NCI-H1694 (cell line): Measurements from ENCODE around the gene PRXL2B.
"Not testable (repeated sequence)": the region's sequence is repeated elsewhere in the genome, so short reads cannot be mapped to it uniquely, and the experiment has no call there.

Experiments
- DNase-seq: peaks from one replicate; lab custom pipeline; 2025; lab: John Stamatoyannopoulos, UW

Gene PRXL2B

DNA sequence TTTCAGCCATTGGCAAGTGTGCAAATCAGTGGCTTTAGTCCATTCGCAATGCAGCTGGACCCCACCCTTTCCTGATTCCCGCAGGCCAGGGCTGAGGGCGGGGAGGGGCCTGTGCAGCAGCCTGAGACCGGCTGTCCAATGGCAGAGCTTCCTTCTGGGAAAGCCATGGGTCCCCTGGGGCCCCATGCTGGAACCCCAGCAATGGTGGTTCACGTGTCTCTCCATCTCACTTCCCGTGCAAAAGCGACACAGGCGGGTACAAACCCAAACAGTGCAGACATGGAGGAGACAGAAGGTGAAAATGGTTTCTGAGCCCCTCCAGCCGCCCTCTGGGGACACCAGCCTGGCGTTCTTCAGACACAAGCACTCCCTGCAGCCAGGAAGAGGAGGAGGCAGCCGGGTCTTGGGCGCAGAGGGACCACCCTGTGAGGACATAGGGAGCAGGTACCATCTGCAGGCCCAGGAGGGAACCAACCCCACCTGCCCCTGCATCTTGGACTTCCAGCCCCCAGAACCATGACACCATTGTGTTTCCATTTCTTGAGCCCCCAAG, 36.2 kb upstream of the PRXL2B start:
- DNase-seq, result not testable (repeated sequence)

DNA sequence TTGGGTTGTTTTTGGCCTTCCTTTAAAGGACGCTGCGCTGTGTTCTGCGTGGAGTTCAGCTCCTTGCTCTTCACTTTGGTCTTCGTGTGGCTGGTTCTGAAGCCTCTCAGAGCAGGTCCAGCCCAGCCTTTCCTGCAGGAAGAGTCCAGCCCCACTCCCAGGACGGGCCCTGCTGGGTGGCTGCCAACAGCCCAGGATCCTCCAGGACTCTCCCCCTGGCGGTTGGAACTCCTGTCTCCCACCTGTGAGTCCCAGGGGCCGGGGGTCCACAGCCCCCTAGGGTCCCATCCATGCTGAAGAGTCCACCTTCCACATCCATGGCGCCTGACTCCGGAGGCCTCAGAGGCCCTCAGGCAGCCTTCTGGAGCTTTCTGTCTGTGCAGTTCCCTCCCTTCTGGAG, 35.0 kb upstream of the PRXL2B start:
- not testable (repeated sequence) for DNase-seq

DNA sequence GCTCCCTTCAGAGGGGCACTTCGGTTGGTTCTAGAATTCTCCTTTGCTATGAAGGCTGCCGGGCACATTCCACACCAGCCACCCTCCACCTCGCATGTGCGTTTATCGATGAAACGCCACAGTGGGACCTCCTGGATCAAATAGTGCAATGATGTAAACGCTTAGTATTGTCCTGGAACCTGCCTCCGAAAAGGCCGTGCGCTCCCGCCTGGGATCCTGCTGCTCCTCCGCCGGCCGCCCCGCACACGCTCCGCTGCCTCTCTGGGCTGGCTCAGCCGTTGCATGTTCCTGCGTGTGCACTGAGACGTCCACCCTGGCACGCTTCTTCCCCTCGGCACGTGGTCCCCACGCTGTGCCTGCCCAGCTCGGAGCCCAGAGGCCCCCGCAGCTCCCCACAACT, 34.4 kb upstream of the PRXL2B start:
- DNase-seq, result no peak

DNA sequence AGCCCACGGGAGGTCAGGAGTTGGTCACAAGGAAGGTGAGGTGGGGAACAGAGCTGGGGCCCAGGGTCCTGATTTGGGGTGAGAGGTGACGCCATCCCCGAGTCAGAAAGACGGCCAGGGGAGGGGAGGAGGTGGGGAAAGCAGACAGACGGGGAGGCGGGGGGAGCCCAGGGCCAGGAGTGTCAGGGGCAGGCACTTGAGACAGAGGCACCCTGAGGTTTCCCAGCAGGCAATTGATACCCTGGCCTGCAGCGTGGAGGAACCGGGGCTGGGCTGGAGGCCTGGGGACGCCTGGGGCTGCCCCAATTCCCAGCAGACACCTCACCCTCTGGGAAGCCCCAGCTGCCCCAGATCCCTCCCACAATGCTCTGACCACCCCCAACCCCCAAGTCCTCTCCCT, 33.5 kb upstream of the PRXL2B start:
- not testable (repeated sequence) for DNase-seq

DNA sequence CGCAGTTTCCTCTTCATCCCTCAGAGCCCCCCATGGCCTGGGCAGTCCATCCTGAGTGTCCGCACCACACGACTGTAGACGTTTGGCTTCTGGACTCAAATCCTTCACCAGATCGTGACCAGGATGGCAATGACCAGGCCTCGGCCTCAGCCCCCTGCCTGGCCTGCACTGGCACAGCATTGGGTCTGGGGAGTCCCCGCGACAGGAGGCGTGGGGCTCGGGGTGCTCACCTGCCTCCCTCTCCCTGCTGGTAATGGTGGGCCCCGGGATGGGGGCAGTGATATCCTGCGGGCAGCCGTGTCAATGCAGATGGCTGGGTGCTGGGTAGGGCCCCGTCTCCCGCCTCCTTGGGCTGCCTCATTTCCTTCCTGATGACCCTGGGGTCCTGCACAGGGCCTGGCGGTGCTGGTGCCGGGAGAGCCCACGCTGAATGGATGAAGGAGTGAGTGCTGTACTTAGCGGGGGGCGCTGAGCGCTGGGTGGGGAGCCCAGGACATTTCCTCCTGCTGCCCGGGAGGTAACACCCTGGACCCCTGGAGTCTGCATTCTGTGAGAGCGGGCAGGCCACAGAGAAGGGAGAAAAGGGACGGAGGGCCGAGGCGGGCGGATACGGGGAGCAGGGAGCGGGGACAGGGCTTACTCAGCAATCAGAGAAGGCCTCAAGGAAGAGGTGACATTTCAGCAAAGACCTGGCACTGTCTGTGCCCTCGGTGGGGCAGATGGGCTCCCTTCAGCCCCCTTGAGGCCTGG, 32.5 kb upstream of the PRXL2B start:
- no peak for DNase-seq

DNA sequence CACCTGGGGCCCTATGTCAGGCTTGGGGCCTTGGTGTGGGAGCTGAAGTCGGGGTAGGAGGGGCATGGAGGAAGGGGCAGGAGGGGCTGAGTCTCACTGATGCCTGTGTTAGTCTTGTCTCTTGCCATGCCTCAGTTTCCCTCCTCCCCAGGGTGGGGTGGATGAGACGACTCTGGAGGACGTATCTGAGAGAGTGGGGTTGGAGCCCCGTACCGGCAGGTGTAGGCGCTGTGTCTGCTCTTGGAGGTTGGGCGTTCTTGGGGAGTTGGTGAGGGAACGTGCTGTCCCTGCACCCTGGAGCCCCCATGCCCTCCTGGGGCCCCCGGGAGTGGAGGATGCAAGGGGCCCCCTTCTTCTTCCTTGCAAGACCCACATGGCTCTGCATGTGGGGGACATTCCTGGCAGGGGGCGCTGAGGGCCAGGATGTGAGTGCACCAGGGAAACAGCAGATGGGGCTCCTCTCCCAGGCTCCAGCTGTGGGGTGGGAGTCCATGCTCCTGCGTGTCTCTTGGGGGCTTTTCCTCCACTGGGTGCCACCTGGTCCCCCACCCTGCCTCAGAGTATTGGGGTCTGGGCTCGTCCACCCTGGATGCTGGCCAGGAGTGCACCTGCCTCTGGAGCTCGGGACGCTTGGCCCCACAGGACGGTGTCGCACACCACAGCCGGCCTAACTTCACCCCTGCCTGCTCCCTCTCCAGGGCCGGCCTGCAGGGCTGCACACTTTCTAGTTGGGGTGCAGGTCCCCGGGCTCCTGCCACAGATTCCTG, 31.8 kb upstream of the PRXL2B start:
- DNase-seq, result no peak

DNA sequence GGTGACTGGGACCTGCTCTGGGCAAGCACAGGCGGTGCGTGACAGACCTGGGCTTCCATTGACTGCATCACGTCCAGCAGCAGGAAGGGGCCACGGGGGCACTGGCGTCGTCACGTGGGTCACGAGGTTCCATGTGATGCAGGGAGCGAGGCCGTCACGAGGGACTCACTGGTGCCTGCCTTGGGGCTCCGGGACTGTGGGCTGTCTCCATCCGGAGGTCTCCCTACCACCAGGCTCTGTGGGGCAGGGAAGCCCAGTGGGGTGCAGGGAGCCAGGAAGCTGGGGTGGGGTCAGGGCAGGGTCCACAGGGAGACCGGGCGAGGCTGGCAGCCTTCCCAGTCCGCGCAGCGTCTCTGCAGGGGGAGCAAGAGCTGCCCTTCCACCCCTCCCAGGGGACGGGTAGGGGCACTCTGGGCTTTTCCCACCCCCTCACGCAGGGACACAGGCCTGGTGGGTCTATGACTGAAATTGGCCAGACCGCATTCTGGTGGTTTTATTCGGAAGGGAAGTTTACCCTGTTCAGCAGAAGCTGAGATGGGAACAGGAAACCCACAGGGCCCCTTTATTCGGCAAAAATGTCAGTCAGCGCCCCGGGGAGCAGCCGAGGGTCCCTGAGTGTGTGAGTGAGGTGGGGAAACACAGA, 30.8 kb upstream of the PRXL2B start:
- no peak for DNase-seq

DNA sequence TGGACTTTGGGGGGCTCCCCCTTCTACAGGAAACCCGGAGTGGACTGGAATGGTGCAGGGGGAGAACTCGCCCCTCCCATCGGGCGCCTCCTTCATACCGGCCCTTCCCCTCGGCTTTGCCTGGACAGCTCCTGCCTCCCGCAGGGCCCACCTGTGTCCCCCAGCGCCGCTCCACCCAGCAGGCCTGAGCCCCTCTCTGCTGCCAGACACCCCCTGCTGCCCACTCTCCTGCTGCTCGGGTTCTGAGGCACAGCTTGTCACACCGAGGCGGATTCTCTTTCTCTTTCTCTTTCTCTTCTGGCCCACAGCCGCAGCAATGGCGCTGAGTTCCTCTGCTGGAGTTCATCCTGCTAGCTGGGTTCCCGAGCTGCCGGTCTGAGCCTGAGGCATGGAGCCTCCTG, 30.3 kb upstream of the PRXL2B start, which contains the start of gene TNFRSF14:
TNFRSF14 (plus strand) TSS at position 95 of the 401 bp plus-strand sequence; CDS start at position 389, 294 bp downstream.
- no peak for DNase-seq

DNA sequence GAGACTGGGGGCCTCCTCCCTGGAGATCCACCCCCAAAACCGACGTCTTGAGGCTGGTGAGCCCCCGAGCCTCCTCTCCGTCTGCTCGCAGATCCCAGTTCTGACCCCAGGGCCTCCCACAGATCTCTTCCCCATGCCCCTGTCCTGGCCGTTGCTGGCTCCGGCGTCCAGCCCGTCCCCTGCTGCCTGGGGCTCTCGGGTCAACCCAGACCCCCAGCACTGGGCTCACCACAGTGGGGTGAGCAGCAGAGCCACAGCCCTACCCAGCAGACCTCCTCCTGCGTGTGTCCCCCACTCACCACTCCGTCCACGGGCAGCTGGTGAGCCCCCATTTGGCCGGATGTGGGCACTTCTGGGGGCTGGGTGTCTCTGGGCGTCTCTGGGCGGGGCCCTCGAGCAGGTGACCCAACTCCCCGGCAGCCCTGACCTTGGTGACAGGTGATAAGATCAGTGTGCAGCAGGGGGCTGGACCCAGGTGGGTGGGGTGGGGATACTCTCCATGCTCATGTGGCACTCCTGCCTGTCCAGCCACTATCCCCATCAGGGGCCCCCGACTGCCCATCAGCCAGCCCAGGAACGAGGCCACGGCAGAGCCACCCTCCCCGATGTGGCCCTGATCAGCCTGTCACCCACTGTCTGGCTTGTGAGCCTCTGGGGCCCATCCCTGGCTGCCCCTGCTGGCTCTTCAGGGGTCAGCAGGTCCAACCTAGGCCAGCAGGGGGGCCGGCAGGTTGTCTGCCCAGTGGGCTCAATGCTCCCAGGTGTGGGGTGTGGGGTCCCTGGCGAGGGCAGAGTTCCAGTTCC, 29.7 kb upstream of the PRXL2B start:
- DNase-seq, result no peak

DNA sequence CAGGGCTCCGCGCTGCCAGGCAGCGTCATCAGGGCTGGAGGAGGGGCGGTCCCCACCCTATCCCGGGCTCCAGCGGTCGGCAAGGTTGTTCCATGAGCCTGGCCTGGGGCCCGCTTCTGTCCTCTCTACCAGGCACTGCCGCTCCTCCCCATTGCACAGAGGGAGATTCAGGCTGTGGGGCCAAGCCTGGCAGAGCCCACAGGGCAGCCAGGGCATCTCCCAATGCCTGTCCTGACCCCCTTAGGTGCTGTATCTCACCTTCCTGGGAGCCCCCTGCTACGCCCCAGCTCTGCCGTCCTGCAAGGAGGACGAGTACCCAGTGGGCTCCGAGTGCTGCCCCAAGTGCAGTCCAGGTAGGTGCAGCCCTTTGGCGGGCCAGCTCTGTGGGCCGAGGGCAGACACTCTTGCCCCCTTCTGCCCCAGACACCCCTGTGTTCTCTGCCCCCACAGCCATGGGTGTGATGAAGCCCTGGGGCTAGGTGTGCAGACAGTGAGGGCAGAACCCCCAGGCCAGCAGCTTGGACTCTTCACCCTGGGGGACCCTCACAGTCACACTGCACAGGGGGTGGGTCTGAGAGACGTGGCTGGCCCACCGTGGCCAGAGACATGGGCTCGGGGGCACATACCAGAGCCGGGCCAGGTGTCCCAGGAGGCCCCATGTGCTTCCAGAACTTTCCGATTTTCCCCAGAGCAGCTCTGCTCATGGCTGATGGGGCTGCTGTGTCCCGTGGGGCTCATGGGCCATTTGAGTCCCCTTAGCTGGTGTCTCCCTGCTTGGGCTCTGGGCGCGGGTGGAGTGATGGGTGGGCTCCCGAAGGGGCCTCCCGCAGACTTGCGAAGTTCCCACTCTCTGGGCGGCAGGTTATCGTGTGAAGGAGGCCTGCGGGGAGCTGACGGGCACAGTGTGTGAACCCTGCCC, 28.8 kb upstream of the PRXL2B start:
- DNase-seq, result no peak

DNA sequence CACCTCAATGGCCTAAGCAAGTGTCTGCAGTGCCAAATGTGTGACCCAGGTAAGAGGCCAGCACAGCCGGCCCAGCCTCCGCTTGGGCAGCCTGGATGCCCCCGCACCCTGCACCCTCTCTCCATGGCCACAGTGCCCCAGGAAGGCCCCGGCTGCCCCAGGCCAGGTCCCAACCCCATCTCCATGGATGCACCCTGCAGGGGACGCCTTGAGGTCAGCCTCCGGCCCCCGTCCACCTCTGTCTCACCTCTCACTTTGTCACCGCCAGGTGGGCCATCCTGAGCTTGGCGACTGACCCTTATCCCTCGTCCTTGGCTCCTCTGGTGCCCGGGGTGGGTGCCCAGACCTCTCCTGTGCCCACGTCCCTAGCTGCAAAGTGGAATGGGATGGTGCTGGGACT, 28.2 kb upstream of the PRXL2B start:
- no peak for DNase-seq

DNA sequence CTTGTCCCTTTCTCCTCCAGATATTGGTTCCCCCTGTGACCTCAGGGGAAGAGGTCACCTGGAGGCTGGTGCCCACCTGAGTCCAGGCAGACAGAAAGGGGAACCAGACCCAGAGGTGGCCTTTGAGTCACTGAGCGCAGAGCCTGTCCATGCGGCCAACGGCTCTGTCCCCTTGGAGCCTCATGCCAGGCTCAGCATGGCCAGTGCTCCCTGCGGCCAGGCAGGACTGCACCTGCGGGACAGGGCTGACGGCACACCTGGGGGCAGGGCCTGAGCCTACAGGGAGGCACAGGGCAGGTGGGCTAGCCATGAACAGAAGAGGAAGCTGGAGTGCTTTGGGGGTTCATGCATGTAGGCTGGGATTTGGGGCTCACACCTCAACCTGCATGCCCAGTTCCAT, 27.7 kb upstream of the PRXL2B start:
- no peak for DNase-seq

DNA sequence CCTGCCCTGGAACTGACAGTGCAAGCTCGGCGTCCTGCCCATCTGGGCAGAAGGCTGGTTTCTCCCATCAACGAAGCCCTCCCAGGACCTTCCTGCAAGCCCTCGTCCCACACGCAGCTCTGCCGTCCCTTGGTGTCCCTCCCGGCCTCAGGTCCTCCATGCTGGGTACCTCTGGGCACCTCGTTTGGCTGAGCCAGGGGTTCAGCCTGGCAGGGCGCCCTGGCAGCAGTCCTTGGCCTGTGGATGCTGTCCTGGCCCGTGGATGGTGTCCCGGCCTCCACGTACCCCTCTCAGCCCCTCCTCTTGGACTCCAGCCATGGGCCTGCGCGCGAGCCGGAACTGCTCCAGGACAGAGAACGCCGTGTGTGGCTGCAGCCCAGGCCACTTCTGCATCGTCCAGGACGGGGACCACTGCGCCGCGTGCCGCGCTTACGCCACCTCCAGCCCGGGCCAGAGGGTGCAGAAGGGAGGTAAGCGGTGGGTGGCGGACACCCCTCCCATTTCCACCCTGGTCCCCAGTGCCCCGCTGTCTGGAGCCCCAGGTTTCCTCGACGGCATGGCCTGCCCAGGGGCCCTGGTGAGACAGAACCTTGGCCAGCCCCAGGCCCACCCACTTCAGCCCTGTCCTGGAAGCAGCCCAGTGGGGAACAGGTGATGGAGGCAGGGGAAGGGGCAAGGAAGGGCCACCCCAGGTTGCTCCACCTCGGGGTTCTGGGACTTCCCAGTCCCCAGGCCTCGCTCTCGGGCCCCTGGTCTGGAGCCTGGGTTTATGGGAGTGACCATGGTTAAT, 26.9 kb upstream of the PRXL2B start:
- no peak for DNase-seq

DNA sequence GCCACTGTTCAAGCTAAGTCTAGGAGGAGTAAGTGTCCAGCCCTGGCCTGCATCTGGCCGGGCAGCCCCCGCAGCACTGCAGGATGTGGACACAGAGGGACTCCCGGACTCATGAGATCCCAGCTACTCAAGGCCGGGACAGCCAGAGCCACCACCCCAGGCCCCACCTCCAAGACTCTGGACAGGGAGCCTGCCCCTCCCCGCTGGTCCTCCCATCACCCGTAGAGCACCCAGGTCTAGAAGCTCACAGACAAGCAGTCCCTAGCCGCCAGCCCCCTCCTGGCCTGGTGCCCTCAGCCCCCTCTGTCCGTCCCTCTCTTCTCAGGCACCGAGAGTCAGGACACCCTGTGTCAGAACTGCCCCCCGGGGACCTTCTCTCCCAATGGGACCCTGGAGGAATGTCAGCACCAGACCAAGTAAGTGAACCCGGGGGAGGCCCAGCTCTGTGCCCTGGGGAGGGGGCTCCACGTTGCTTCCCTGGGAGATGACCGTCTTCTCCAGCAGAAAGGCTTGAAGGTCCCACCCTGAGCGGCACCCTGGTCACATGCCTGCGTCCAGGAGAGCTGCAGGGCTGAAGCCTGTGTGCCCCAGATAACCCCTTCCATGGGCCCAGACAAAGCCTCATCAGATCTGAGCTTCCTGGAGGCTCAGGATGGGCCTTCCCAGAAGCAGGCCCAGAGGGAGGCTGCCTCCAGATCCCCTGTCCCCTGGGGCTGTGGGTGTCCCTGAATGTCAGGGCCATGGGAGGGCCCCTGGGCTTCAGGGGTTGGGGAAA, 26.1 kb upstream of the PRXL2B start:
- DNase-seq, result no peak

DNA sequence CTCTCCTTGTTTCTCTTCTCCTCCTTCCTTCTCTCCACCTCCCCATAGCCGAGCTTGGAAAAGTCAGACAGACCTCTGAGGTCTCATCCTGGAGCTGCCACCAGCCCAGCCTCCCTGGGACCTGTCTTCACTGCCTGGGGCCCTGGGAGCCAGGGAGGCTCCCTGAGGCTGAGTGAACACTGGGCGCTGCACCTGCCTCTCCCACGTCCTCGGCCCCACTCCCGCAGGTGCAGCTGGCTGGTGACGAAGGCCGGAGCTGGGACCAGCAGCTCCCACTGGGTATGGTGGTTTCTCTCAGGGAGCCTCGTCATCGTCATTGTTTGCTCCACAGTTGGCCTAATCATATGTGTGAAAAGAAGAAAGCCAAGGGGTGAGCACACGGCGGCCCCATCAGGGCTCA, 25.1 kb upstream of the PRXL2B start:
- no peak for DNase-seq

DNA sequence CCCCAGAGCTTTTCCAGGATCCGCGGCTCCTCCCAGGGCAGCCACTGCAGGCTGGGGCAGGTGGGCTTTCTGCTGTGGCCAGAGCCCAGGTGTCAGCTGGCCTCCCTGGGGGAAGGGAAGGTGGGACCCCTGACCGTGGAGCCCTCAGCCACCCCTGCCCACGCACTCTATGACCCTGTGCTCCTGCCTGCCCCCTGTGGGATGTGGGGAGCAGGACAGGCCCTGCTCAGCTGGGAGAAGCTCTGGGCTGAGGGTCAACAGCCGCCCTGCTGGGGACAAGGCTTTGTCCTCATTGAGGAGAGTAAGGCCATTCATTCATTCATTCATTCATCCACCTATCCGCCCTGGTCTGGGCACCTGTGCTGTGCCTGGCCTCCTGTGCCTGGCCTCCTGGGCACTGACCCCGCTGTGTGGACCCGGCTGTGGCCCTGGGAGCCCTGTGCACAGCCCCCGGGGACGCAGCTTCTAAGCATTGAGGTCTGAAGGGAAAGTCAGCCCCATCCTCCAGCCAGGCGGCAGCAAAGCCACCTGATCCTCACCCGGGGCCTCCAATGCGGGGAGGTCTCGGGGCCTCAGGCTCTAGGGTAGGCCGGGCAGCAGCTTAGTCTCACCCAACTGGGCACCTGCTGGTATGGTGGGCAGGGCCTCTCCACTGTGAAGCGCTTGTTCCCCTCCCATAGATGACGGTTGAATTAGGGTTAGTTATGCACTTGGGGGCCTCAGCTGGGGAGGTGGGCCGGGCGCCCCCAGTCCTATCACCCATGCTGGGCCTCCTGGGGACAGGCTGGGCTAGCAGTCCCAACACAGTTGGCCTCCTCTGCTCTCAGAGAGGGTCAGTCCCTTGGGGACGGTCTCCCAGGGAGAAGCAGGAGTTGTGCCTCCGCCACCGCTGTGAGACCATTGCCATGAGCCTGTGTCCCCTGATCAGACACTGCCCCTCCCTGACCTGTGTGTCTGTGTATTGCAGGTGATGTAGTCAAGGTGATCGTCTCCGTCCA, 24.4 kb upstream of the PRXL2B start:
- no peak for DNase-seq

DNA sequence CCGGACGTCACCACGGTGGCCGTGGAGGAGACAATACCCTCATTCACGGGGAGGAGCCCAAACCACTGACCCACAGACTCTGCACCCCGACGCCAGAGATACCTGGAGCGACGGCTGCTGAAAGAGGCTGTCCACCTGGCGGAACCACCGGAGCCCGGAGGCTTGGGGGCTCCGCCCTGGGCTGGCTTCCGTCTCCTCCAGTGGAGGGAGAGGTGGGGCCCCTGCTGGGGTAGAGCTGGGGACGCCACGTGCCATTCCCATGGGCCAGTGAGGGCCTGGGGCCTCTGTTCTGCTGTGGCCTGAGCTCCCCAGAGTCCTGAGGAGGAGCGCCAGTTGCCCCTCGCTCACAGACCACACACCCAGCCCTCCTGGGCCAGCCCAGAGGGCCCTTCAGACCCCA, 23.4 kb upstream of the PRXL2B start:
- no peak for DNase-seq
